Hepatocyte (in vitro differentiated cells): ENCODE data around the gene CAT. TPM values are rescaled to one million over a fixed set of nuclear protein-coding genes. Genes with fewer than 3 reads are reported as not detected.

ENCODE experiments used
- DNase-seq: peaks from one replicate; pipeline ENCODE4 v3.0.0-alpha.2; 2016; ENCODE audit warnings: low spot score
- H2AFZ ChIP-seq: fragments of 200-600 bp; sonication (generic); 2 replicates; pipeline ENCODE4 v1.6.0; 2016; ENCODE audit warnings: antibody characterized with exemption, mild to moderate bottlenecking
- H3K27ac ChIP-seq: fragments of 200-600 bp; sonication (generic); 2 replicates; pipeline ENCODE4 v1.5.1; 2016; ENCODE audit warnings: mild to moderate bottlenecking
- H3K27me3 ChIP-seq: fragments of 200-600 bp; sonication (generic); 2 replicates; pipeline ENCODE4 v1.6.1; 2016
- H3K36me3 ChIP-seq: fragments of 200-600 bp; sonication (generic); replicated peaks from 2 replicates; pipeline ENCODE4 v1.5.1; 2016; ENCODE audit warnings: low read depth; ENCODE audit not compliant: insufficient read depth
- H3K4me1 ChIP-seq: fragments of 200-600 bp; sonication (generic); 2 replicates; pipeline ENCODE4 v1.5.1; 2016; ENCODE audit warnings: mild to moderate bottlenecking, moderate library complexity; ENCODE audit not compliant: insufficient read depth
- H3K4me2 ChIP-seq: fragments of 200-600 bp; sonication (generic); 2 replicates; pipeline ENCODE4 v1.6.0; 2016
- H3K4me3 ChIP-seq: fragments of 200-600 bp; sonication (generic); 2 replicates; pipeline ENCODE4 v1.5.1; 2016; ENCODE audit warnings: mild to moderate bottlenecking
- H3K79me2 ChIP-seq: fragments of 200-600 bp; sonication (generic); 2 replicates; pipeline ENCODE4 v1.6.0; 2017; ENCODE audit warnings: mild to moderate bottlenecking
- H3K9me2 ChIP-seq: fragments of 200-600 bp; sonication (generic); replicated peaks from 2 replicates; pipeline ENCODE4 v1.6.0; 2017; ENCODE audit warnings: mild to moderate bottlenecking; ENCODE audit not compliant: insufficient read depth
- H3K9me3 ChIP-seq: fragments of 200-600 bp; sonication (generic); 2 replicates; pipeline ENCODE4 v1.5.1; 2016; ENCODE audit warnings: low read depth, mild to moderate bottlenecking
- H4K20me1 ChIP-seq: fragments of 200-600 bp; sonication (generic); 2 replicates; pipeline ENCODE4 v1.6.0; 2016; ENCODE audit warnings: mild to moderate bottlenecking; ENCODE audit not compliant: insufficient read depth, poor library complexity, severe bottlenecking
- CTCF ChIP-seq: fragments of 200-600 bp; sonication (generic); IDR thresholded peaks from 2 replicates; pipeline ENCODE4 v1.5.1; 2016; ENCODE audit warnings: antibody characterized with exemption, mild to moderate bottlenecking; ENCODE audit not compliant: poor library complexity
- EZH2 ChIP-seq: fragments of 200-600 bp; sonication (generic); IDR thresholded peaks from 2 replicates; pipeline ENCODE4 v1.6.1; 2016; ENCODE audit warnings: antibody characterized with exemption, mild to moderate bottlenecking, borderline replicate concordance
- EZH2phosphoT487 ChIP-seq: fragments of 200-600 bp; sonication (generic); IDR thresholded peaks from one replicate; pipeline ENCODE4 v1.6.1; 2018; ENCODE audit warnings: antibody characterized with exemption, mild to moderate bottlenecking, low read depth, moderate library complexity; ENCODE audit not compliant: unreplicated experiment, severe bottlenecking
- WGBS: methylation state at CpG from one replicate; pipeline ENCODE4 v1.1.6; 2016; ENCODE audit warnings: low lambda C conversion rate; ENCODE audit errors: missing lambda C conversion rate; 5-methylcytosine and 5-hydroxymethylcytosine counted together
- polyA plus RNA-seq: library from polyadenylated mRNA; unstranded; fragments of >200 nt; fragmentation: Nextera tagmentation; extraction: Ambion mirVana; gene quantifications from 2 replicates; pipeline ENCODE4 v1.2.1, GENCODE V29; 2016
- total RNA-seq: library from RNA; depleted of rRNA; stranded (reverse); fragments of >200 nt; gene quantifications from 2 replicates; pipeline ENCODE4 v1.2.3, GENCODE V29; 2014

The CAT gene
- total and polyA plus RNA-seq, 2 experiments from 2014 or later: 0.47 TPM; not detected in 1

DNA sequence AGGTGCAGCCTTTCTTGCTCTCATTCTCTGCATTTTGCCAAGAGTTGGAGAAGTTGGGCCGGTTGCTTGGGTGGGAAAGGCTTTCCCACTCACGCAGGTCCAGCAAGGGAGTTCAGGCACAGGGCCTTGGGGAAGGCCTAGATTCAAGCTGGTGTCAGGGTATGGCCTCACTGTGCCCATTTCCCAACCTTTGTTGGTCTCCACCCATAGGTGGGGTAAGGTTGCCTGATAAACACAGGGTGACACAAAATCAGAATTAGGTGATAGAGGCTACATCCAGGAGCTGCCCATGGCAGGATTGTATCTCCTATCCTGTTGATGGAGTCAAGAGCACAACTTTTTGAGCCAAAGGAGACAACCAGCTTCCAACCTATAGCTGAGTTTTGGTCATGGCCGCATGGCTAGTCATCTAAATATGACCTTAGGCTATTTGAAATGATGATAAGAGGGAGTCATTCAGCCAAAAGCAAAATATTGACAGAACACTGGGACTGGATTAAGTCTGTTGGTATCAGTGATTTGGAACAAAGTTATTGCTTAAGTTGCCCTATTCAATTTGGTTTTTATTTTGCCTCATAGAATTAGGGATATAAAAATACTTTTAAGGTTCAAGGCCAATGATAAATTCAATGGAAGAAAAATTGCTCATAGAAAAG is 20.9 kb downstream of the CAT start:
- Histone ChIP-seq H4K20me1 (no peaks in the 10 kb centered on the region), H3K4me2 (no peak overlapping the region), H3K79me2 (no peaks in the 10 kb centered on the region), H3K27ac (no peak overlapping the region), H2AFZ (no peak overlapping the region), H3K9me3 (no peaks in the 10 kb centered on the region), H3K36me3 (no peaks in the 10 kb centered on the region), H3K9me2 (no peaks in the 10 kb centered on the region), H3K4me1 (no peaks in the 10 kb centered on the region), H3K4me3 (no peak overlapping the region), H3K27me3 (no peaks in the 10 kb centered on the region)
- WGBS: 86% methylated on average over 3 of the region's 3 CpGs
- no peak for TF ChIP-seq CTCF
- TF ChIP-seq EZH2phosphoT487: no peak
- TF ChIP-seq EZH2: no peak
- DNase-seq: no peak

DNA sequence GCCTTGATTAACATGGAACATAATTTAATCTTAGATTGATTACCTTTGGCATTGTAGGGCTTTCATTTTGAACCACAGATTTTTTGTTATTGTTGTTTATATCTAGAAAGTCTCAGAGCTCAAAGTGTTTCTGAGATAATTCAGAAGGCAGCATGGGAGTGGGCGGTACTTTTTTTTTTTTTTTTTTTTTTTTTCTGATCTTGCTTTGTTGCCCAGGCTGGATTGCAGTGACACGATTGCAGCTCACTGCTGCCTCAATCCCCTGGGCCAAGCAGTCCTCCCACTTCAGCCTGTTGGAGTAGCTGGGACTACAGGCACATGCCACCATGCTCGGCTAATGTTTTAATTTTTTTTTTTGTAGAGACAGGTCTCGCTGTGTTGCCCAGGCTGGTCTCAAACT is 21.5 kb downstream of the CAT start:
- Histone ChIP-seq H4K20me1 (no peaks in the 10 kb centered on the region), H3K36me3 (no peaks in the 10 kb centered on the region), H3K4me3 (no peak overlapping the region), H3K9me2 (no peaks in the 10 kb centered on the region), H3K4me2 (no peak overlapping the region), H3K9me3 (no peaks in the 10 kb centered on the region), H3K27me3 (no peaks in the 10 kb centered on the region), H3K79me2 (no peaks in the 10 kb centered on the region), H3K27ac (no peak overlapping the region), H3K4me1 (no peaks in the 10 kb centered on the region), H2AFZ (no peak overlapping the region)
- DNase-seq: no peak
- TF ChIP-seq EZH2: no peak
- TF ChIP-seq CTCF: no peak
- TF ChIP-seq EZH2phosphoT487: no peak
- WGBS: 81% methylated on average over 4 of the region's 4 CpGs

DNA sequence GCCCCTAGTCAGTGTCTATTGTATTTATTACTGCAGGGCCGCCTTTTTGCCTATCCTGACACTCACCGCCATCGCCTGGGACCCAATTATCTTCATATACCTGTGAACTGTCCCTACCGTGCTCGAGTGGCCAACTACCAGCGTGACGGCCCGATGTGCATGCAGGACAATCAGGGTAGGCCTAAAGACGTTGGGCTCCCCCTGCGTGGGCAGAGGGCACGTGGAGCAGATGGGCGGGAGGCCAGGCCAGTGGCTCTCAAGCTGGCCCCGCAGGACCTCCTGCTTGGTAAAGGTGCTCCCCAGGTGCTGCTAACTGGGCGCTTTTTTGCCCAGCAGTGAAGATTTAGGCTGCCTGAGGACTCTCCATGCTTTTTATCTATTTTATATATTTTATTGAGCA is 22.5 kb downstream of the CAT start:
- Histone ChIP-seq H3K36me3 (no peaks in the 10 kb centered on the region), H3K27me3 (no peaks in the 10 kb centered on the region), H3K27ac (no peak overlapping the region), H3K79me2 (no peaks in the 10 kb centered on the region), H3K9me3 (no peaks in the 10 kb centered on the region), H3K4me2 (no peak overlapping the region), H4K20me1 (no peaks in the 10 kb centered on the region), H3K9me2 (no peaks in the 10 kb centered on the region), H3K4me1 (no peaks in the 10 kb centered on the region), H3K4me3 (no peak overlapping the region), H2AFZ (no peak overlapping the region)
- no peak for DNase-seq
- 96% methylated on average over 14 of the region's 14 CpGs for WGBS
- TF ChIP-seq CTCF (no peak), EZH2phosphoT487 (no peak), EZH2 (no peak)

DNA sequence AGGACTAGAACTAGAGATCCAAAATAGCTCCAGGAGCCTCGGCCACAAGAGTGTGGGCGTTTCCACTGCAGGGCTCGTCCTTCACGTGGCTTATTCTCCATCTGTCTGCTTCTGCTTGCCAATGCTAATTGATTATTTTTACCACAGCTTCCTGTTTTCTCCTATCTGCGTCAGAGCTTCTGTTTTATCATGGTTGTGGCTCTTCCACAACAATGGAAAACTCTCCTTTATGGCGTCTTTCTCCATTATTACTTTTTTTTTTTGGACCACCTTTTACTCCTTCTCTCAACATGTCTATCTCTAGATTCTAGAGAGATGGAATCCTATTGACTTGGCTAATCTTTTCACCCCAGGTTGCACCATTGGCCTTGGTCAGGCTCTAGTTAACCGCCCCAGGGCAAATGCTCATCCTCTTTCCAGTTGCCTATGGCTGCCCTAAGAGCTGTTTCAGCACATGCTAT is 25.9 kb downstream of the CAT start:
- no peaks in the 10 kb centered on the region for H3K36me3 ChIP-seq

More for the DNA sequence above, 25.9 kb downstream of the CAT start:
- Histone ChIP-seq H3K27me3 (no peaks in the 10 kb centered on the region), H3K9me3 (no peaks in the 10 kb centered on the region), H4K20me1 (no peaks in the 10 kb centered on the region), H3K27ac (no peak overlapping the region), H3K79me2 (no peaks in the 10 kb centered on the region), H3K4me2 (no peak overlapping the region), H2AFZ (no peak overlapping the region), H3K4me1 (no peaks in the 10 kb centered on the region), H3K4me3 (no peak overlapping the region), H3K9me2 (no peaks in the 10 kb centered on the region)
- WGBS: 84% methylated on average over 7 of the region's 7 CpGs
- no peak for DNase-seq
- TF ChIP-seq CTCF (no peak), EZH2 (no peak), EZH2phosphoT487 (no peak)
